DMS153 (cell line): ENCODE data around the gene SLC29A3.
"Not testable (repeated sequence)": the region's sequence is repeated elsewhere in the genome, so short reads cannot be mapped to it uniquely, and the experiment has no call there.

Source experiments
- DNase-seq: peaks from one replicate; lab custom pipeline; 2025; lab: John Stamatoyannopoulos, UW

SLC29A3 gene

DNA sequence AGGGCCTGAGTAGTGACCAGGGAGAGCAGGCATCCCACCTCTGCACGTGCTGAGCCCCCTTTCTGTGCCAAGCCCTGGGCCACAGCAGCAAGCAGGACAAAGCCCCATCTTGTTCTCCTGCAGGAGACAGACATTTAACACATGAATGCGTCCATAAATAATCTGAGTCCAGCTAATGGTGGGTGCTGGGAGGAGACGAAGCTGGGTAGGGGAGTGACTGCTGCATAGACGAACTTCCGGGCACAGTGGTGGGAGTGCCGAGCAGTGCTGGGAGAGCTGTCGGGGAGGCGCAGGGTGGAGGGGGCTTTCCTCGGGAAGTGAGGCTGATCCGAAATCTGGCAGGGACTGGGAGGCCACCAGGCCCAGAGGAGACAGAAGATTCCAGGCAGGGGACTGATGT, 35.2 kb upstream of the SLC29A3 start:
- DNase-seq = no peak

DNA sequence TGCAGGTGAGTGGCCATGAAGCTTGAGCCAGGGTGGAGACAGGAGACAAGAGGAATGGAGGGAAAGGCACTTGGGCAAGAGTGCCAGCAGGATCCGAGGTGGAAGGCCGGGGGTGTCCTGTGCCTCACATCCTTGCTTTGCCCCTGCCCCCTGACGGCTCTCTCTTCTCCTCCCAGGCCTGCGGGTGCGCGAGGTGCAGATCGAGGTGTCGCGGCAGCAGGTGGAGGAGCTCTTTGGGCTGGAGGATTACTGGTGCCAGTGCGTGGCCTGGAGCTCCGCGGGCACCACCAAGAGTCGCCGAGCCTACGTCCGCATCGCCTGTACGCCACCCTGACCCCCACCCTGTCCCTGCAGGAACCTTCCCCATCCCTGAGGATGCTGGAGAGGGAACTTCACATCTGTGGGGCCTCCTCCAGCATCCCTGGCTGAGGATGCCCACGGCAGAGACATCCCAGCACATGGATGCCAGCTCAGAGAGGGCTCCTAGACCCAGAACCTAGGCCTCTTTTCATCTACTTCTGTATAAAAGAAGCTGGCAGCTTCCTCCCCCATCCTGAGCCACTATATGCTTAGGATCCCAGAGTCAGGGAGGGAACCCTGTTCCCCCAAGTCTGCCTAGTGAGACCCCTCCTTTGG, 34.4 kb upstream of the SLC29A3 start:
- DNase-seq = no peak

DNA sequence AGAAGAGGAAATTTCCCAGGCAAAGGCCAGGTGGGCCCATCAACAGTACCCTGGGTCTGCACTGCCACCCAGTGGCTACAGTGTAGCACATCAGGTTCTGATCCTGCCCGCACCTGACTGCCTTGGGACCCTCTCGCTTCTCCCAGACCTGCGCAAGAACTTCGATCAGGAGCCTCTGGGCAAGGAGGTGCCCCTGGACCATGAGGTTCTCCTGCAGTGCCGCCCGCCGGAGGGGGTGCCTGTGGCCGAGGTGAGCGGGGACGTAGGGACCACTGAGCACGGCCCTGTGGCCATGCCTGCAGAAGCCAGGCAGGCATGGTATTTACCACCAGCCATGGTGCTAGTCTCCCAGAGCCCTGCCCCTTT, 33.9 kb upstream of the SLC29A3 start:
- DNase-seq = no peak

DNA sequence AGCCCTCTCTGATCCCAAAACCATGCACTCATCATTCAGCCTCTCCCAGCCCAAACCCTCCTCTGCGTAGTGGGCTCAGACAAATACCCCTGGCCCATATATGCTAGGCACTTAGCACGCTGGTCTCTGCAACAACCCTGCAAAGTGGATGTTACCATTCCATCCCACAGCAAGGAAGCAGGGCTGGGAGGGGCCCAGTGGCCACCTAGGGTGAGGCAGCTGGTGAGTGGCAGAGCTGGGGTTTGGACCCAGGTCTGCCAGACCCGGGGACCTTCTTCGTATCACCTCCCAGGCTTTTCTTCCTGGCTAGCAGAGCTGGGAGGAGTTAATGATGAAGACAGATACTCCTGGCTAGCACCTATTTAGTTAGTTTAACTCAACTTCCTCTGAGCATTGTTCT, 33.1 kb upstream of the SLC29A3 start:
- DNase-seq = no peak

DNA sequence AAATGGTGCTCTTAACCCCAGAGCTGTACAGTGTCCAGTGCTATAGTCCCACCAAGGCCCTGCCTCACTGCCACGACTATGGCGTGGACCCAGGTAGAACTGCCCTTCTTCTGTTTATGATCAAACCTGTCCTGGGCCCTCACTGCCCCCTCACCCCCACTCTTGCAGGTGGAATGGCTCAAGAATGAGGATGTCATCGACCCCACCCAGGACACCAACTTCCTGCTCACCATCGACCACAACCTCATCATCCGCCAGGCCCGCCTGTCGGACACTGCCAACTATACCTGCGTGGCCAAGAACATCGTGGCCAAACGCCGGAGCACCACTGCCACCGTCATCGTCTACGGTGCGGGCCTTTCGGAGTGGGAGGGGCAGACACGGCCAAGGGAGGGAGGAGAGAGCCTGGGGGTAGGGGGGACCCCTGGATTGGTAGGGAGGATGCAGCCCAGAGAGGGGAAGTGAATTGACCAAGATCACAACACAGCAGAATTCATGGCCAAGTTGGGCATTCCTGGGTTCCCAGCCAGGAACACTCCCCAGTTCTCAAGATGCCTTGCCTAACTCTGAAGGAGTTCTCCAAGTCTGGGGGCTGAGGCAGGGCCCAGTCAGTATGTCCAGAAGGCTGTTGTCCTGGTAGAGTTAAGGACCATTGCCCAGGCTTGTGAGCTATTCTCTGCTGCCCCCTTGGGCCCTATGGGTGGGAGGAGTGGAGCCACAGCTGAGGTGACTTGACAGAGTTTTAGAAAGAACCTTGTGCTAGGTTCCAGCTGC, 32.4 kb upstream of the SLC29A3 start:
- no peak for DNase-seq

DNA sequence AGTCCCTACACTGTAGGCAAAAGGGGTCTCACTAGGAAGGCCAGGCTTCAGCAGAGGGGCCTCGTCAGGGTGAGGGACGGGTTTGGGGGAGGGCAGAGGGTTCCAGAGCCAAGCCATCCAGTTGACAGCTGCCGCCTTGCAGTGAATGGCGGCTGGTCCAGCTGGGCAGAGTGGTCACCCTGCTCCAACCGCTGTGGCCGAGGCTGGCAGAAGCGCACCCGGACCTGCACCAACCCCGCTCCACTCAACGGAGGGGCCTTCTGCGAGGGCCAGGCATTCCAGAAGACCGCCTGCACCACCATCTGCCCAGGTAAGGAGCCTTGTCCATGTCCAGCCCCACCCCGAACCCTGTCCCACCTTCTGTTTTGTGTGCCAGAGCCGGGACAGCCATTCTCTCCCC, 31.6 kb upstream of the SLC29A3 start:
- DNase-seq = no peak

DNA sequence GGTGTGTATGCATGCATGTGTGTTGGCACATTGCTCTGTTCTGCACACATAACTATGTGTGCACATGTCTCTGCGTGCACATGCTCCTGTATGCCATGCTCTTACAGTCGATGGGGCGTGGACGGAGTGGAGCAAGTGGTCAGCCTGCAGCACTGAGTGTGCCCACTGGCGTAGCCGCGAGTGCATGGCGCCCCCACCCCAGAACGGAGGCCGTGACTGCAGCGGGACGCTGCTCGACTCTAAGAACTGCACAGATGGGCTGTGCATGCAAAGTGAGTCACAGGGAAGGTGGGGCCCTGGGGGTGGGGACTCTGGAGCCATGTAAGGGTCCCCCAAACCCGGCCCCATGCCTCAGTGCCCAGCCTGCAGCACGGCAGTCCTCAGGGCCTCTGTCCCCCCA, 30.6 kb upstream of the SLC29A3 start:
- no peak for DNase-seq

DNA sequence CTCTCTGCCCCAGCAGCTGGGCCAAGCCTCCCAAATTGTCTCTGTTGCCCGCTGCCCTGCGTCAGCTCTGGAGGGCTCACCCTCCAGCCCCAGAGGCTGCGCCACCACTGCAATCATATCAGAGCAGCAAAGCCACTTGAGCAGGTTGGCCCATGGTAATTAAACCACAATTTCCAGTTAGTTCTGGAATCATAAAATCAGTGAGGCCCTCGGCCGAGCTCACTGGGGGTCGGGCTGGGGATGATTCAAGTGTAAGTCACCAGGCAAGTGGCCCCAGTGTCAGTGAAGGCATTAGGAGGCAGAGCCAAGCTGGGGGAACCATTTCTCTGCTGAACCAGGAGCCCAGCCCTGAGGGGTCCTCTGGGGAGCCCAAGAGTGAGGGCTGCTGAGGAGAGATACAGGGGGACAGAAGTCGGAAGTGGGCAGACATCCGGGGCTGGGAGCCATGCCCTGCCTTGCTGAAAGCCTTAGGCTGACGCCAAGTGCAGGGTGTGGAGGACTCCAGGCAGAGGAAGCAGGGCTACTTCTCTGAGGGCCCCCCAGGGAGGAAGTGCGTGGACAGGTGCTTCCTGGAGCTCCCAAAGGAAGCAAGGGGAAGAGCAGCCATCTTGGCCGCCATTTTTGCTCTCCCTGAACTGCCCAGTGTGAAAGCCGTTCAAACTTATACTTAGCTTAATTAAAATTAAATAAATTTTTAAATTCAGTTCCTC, 29.5 kb upstream of the SLC29A3 start:
- no peak for DNase-seq

DNA sequence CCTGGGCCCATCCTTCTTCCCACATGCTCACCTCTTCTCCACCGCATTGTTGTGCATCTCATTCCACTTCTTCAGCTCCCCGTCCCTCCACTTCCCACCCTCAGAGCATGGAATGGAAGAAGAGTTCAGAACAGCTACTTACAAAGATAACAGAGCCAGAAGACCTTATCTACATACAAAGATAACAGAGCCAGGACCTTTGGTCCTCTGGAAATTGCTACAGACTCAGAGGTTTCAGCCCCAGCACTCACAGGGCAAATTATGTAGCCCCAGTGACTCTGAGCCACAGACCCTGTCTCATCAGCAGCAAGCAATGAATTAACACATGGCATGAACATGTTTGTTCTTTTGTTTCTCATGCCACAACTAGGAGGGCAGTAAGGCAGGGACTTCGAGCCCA, 28.7 kb upstream of the SLC29A3 start:
- no peak for DNase-seq

DNA sequence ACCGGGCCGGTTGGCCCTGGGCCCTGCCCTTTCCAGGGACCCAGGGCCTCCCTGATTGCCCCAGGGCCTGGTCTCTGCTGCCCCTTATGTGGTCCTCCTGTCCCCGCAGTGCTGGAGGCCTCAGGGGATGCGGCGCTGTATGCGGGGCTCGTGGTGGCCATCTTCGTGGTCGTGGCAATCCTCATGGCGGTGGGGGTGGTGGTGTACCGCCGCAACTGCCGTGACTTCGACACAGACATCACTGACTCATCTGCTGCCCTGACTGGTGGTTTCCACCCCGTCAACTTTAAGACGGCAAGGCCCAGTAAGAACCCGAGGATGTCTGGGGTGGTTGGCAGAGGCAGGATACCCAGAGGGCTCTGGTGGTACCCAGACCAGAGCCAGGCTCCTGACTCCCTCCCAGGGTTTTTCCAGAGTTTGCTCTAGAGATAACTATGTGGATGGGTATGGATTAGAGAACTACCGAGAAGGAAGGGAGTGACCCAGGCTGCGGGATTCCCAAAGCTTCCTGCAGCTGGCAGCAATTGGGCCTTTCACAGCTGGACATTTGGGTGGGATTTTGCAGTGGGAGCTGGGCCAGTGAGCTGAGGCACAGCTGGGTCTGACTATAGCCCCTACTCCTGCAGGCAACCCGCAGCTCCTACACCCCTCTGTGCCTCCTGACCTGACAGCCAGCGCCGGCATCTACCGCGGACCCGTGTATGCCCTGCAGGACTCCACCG, 28.1 kb upstream of the SLC29A3 start:
- DNase-seq = no peak

DNA sequence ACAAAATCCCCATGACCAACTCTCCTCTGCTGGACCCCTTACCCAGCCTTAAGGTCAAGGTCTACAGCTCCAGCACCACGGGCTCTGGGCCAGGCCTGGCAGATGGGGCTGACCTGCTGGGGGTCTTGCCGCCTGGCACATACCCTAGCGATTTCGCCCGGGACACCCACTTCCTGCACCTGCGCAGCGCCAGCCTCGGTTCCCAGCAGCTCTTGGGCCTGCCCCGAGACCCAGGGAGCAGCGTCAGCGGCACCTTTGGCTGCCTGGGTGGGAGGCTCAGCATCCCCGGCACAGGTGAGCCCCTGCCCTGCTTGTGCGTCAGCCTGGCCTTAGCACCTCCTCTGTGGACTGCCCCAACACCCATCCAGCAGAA, 27.5 kb upstream of the SLC29A3 start:
- DNase-seq = no peak

DNA sequence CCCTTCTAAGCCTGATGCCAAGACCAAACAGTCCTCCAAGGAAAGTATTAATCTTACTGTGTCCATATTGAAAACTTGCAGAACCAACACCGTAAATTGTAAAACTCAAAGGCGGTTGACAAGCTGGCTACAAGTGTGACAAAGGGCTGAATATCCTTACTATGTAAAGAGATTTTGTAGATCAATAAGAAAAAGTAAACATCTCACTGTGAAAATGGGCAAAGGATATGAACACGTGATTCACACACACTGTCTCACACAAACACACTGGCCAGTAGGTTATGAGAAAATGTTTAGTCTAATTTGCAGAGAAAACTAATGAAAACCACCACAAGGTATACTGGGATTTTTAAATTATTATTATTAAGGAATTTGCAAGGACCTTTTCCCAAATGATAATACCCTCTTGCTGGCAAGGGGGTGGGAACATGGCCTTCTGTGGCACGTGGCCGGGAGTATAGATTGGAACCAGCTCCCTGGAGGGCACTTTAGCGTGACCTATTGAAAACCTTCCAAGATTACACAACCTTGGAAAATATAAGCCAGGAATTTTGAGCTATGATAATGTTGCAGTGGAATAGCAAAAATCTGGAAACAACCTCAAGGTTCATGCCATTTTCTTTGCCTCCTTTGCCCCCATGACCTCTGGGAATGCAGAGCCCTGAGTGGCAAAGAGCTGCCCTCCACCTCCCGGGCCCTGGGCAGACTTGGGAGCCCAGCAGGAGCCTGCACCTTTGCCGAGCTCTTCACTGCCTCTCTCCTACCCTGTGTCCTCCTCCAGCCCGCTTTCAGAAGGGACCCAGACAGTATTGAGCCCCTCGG, 26.2 kb upstream of the SLC29A3 start:
- DNase-seq = no peak

DNA sequence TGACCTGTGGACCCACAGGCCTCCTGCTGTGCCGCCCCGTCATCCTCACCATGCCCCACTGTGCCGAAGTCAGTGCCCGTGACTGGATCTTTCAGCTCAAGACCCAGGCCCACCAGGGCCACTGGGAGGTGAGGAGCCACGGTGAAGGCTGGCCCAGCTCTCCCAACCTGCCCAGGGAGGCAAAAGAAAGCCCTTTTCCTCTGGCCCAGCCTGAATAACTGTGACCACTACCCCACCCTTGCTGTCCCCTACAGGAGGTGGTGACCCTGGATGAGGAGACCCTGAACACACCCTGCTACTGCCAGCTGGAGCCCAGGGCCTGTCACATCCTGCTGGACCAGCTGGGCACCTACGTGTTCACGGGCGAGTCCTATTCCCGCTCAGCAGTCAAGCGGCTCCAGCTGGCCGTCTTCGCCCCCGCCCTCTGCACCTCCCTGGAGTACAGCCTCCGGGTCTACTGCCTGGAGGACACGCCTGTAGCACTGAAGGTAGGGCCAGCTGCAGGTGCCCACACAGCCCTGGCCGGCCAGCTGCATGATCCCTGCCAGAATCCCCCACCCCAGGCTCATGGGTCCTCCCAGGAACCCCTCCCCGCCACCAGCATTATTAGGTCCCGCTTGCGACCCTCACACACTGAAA, 25.5 kb upstream of the SLC29A3 start:
- no peak for DNase-seq

DNA sequence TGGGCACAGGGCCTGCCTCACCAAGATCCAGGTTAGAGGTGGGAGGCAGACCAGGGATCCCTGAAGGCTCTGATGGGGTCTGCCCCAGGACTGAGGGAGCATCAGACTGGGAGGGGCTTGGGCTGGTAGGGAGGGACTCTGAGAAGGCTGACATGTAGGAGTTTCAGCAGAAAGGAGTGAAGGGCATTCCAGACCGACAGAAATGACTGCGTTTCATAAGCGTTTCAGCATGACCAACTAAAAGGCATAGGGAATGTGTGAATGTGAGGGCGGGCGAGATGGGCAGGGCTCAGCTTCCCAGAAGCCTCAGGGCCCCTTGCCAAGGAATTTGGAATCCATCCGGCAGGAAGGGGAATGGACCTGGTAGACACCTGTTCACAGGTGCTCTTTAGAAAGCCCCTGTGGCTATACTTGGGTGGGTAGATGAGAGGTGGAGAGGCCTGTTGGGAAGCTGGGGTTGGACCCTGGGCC, 24.9 kb upstream of the SLC29A3 start:
- no peak for DNase-seq

DNA sequence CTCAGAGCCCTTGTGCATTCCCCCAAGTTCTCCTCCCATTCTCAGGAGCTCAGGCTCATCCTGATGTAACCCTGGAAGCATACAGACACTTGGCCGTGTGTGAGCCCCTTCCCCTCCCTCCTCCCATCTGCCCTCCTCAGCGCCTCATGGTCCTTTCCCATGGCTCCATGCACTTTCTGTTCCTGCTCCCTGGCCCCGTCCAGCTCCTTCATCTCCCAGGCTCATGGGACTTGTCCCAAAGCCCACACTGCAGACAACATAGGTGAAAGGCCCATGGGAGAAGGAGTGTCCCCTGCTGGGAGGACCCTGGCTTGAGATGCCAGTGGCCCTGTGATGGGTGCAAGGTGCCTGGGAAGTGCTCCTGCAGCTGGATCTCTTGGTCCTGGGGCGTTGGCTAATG, 24.2 kb upstream of the SLC29A3 start:
- no peak for DNase-seq

DNA sequence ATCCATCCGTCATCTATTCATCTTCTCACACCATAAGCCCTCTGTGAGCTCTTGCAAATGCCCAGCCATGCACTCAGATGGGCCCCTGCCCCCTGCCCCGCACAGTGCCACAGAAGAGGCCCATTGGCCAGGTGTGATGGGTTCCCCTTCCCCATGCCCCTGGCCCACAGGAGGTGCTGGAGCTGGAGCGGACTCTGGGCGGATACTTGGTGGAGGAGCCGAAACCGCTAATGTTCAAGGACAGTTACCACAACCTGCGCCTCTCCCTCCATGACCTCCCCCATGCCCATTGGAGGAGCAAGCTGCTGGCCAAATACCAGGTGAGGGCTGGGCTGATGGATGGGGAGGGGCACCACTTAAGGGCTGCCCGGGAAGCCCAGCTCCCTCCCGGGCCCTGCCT, 23.4 kb upstream of the SLC29A3 start:
- DNase-seq = no peak

DNA sequence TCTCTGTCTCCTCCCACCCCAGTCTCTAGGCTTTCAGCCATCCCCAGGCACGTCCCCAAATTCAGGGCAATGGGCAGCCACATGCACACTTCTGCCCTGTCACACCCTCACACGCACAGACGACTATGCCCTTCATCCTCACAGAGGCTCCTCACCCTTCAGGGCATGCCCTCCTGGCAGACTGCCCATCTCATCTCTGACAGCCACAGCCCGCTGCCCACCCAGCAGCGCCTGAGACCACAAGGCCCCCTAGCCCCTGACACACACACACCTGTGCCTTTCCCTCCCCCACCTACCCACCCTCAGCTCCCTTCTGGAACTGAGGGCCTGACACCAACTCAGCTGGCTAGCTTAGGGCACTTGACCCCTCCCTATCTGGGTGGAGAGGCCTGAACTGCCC, 23.0 kb upstream of the SLC29A3 start:
- no peak for DNase-seq

DNA sequence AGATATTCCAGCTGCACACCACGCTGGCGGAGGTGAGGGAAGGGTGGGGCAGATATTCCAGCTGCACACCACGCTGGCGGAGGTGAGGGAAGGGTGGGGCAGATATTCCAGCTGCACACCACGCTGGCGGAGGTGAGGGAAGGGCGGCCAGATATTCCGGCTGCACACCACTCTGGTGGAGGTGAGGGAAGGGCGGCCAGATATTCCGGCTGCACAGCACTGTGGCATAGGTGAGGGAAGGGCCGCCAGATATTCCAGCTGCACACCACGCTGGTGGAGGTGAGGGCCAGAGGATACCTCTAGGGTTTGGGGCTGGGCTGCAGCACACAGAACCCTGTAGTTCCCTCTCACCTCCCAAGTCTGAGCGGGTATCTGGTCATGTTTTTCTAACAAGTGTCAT, 22.2 kb upstream of the SLC29A3 start:
- not testable (repeated sequence) for DNase-seq

DNA sequence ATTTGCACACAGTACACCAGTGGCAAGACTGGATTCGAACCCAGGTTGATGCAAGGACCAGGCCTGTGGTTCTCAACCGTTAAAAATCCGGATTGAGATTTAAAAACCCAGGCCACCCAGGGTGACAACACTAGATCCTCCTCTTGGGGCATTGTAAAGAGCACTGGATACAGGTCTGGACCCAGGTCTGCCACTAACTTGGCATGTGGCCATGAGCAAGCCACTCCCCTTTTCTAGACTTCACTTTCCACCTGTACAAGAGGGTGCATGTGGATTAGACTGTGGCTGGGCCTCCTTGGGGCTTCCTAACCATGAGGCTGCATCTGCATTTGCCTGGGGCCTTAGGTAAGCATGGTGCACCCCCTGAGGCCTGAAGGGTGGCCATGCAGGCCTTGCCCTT, 21.7 kb upstream of the SLC29A3 start:
- no peak for DNase-seq

DNA sequence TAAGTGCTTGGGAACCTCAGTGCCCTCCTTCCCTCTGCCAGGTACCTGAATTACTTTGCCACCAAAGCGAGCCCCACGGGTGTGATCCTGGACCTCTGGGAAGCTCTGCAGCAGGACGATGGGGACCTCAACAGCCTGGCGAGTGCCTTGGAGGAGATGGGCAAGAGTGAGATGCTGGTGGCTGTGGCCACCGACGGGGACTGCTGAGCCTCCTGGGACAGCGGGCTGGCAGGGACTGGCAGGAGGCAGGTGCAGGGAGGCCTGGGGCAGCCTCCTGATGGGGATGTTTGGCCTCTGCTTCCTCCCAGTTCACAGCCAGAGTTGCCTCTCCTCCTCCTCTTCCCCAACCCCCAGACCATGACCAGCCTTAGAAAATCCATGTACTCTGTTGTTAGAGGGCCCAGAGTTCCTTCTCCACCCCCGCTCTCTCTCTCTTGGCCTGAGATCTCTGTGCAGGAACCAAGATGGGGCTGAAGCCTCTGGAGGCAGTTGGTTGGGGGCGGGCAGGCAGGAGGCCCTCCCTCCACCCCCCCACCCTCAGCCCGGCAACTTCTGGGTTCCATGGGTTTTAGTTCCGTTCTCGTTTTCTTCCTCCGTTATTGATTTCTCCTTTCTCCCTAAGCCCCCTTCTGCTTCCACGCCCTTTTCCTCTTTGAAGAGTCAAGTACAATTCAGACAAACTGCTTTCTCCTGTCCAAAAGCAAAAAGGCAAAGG, 19.8 kb upstream of the SLC29A3 start:
- no peak for DNase-seq
